Inflammatory macrophage treated with lipopolysaccharide for 4 hours (primary cell): ENCODE measurements around the gene IFITM10.

Source experiments
- DNase-seq: peaks from one replicate; pipeline ENCODE4 v3.0.0-alpha.2; 2020

IFITM10 gene

GRCh38 chr11:1750840-1751530 is 590 bp upstream of the IFITM10 start:
- DNase-seq, result no peak

- DNase-seq, result no peak
Measured at GRCh38 chr11:1749395-1750351, 722 bp downstream of the IFITM10 start.

GRCh38 chr11:1748636-1749394 is 1.6 kb downstream of the IFITM10 start:
- no peak for DNase-seq

- DNase-seq, result no peak
Measured at GRCh38 chr11:1747753-1748635, 2.4 kb downstream of the IFITM10 start.

- DNase-seq, result no peak
Measured at GRCh38 chr11:1746956-1747752, 3.2 kb downstream of the IFITM10 start.

- peak; percentile 33 for DNase-seq
Measured at GRCh38 chr11:1746511-1746931, 3.9 kb downstream of the IFITM10 start.

GRCh38 chr11:1745701-1746320 is 4.6 kb downstream of the IFITM10 start:
- no peak for DNase-seq

DNA sequence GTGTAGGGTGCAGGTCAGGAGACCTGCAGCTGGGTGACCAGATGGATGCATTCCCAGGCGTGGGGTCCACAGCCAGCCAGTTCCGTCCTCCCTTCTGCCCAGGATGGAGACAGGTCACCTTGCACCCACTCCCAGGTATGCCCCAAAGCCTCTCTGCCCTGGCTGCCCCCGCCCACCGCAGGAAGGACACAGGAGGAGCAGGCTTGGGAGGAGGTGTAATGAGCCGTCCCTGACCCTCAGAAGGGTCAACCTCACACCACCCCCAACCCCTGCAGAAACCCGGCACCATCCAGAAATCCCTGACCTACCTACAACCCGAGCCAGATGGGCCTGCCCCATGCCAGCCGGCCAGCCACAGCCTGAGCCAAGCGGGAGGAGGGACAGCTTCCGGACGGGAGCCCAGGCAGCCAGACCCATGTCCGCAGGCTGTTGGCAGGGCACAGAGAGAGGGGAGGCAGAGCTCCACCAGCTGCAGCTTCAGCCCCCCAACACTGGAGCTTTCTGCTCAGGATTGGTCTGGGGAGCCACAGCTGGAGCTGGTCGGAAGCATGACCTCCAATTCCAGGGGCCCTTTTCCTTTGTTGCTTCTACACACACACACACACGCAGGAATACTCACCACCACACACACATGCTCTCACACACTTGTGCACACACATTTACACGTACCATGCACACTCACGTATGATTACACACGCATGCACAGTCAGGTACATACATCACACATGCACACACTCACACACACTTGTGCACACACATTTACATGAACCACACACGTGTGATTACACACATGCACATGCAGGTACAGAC is 5.3 kb downstream of the IFITM10 start:
- DNase-seq, result no peak

- no peak for DNase-seq
Measured at GRCh38 chr11:1744137-1744886, 6.1 kb downstream of the IFITM10 start.

DNA sequence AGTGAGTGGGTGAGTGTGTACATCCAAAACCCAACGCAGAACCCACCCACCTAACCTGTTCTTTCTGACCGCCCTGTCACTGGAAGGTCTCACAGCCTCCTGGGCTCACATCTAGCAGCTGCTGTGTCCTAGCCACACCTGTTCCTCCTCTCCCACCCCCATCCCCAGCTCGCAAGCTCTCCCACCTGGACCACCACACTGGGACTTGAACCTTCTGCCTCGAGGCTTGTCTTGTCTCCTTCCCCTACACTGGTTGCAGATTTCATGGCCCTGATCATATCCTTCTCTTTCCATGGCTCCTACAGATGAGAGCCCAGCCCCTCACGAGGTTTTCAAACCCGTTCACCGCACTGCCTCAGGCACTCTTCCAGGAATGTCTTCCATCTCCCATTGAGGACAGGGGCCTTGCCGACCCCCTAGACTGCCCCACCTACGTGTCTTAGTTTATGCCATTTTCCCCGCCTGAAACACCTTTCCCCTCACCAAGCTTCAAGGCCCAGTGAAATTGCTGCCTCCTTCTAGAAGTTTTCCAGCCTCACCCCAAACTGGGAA is 6.7 kb downstream of the IFITM10 start:
- DNase-seq, result no peak

GRCh38 chr11:1742869-1743584 is 7.4 kb downstream of the IFITM10 start:
- DNase-seq, result no peak

GRCh38 chr11:1742371-1742770 is 8.0 kb downstream of the IFITM10 start:
- no peak for DNase-seq

DNA sequence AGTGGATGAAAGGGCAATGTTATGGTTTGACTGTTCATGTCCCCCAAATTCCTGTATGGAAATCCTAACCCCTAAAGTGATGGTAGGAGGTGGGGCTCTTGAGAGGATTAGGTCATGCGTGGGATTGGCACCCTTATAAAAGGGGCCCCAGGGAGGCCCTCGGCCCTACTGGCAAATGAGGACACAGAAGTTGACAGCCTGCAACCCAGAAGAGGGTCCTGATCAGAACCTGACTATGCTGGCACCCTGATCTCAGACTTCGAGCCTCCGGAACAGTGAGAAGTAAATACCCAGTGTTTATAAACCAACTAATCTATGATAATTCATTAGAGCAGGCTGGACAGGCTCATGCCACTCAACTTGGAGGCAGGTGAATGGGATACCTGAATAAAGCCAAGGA is 8.7 kb downstream of the IFITM10 start:
- DNase-seq, result no peak

DNA sequence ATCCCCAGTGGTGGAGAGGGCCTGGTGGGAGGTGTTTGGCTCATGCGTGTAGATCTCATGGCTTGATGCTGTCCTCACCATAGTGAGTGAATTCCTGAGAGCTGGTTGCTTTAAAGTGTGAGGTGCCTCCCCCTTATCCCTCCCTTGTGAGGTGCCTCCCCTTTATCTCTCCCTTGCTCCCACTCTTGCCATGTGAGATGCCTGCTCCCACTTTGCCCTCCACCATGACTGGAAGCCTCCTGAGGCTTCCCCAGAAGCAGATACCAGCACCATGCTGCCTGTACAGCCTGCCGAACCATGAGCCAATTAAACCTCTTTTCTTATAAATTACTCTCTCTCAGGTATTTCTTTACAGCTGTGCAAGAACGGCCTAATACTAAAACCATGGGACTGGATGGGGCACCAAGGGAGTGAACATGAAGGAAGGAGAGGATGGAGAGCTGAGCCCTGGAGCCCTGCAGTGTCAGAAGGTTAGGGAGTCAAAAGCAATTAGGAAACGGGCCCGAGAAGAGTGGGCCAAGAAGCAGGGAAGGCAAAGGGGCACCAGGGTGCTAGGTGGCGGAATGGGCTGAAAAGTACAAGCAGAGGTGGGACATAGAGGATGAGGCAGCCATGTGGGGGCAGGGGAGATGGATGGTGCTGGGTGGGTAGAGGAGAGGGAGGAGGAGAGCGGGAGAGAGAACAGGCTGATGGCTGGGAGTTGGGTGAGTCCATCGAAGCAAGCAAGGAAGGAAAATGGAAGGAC is 9.4 kb downstream of the IFITM10 start:
- DNase-seq, result no peak

DNA sequence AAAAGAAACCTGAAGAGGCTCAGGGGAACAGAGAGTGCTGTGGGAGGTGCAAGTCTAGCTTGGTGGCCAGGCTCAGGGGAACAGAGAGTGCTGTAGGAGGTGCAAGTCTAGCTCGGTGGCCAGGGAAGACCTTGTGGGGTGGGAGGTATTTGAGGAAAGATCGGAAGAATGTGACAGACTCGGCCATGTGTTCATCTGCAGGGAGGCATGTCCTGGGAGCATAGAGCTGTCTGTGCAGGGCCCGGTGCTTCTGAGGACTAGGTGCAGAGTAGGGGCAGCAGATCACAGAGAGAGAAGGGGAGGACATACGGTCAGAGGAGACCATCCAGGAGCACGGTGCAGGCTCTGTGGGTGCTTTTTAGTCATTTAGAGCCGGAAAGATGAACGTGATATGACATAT is 10.8 kb downstream of the IFITM10 start:
- DNase-seq, result no peak

DNA sequence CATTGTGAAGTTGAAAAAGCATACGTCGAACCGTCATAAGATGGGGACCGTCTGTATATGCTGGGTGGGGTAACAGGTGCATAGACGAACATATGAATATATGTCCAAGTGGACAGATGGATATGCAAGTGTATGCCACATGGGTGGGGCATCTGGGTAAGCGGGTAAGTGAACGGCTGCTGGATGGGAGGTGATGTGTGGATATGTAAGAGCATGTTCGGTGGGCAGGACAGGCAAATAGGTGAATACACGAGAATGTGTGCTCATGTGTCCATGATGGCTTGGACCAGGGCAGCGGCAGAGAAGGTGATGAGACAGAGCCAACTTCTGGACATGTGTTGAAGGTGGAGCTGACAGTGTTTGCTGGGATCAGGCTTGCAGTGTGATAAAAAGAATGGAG is 12.0 kb downstream of the IFITM10 start:
- no peak for DNase-seq

GRCh38 chr11:1737080-1737757 is 13.2 kb downstream of the IFITM10 start:
- peak; percentile 24 for DNase-seq
